ENCODE results near the gene CALHM2.

The CALHM2 gene

GRCh38 chr10:103416436-103417147 lies 35.6 kb downstream of the CALHM2 start:
- peak; percentile 61 for DNase-seq (ENCODE audit: low spot score)

GRCh38 chr10:103415581-103415980 lies 36.6 kb downstream of the CALHM2 start:
- no peak for DNase-seq (ENCODE audit: low spot score)

GRCh38 chr10:103413564-103413963 lies 38.6 kb downstream of the CALHM2 start:
- no peak for DNase-seq (ENCODE audit: low spot score)

- DNase-seq (ENCODE audit: low spot score), result no peak
These were observed 54.9 kb downstream of the CALHM2 start for GRCh38 chr10:103397191-103397825.

GRCh38 chr10:103396789-103397087 lies 55.4 kb downstream of the CALHM2 start:
- DNase-seq (ENCODE audit: low spot score), result peak; percentile 16

Data from AG20443 (cell line).